ENCODE measurements around the gene RRP12. TPM values are rescaled to one million over a fixed set of nuclear protein-coding genes. Genes with fewer than 3 reads are reported as not detected.

The RRP12 gene
- total RNA-seq, 4 donors from 2014 or later = 14.7 to 50.7 (median 24.4) TPM

GRCh38 chr10:97385565-97385964 is 15.6 kb downstream of the RRP12 start:
- WGBS, 2 donors = 86 to 88% methylated on average over 7 of the region's 7 CpGs
- peaks cover 0 to 98% (median 17%) of the 10 kb centered on the region in 3 donors for H3K36me3 ChIP-seq
- no peak overlapping the region for H3K27ac ChIP-seq

GRCh38 chr10:97384641-97385040 is 16.5 kb downstream of the RRP12 start:
- no peak for TF ChIP-seq EP300 (IDR thresholded peaks at IDR 0.05)
- TF ChIP-seq CTCF (IDR thresholded peaks at IDR 0.05) = no peak
- no peak for TF ChIP-seq POLR2A (IDR thresholded peaks at IDR 0.05)
- no peak for DNase-seq (ENCODE audit: low spot score in 2 of 2)
- Histone ChIP-seq H3K4me1 (no peaks in the 10 kb centered on the region), H3K27me3 (no peaks in the 10 kb centered on the region), H3K9me3 (no peaks in the 10 kb centered on the region), H3K36me3 (peaks cover 0 to 98% (median 11%) of the 10 kb centered on the region in 3 donors), H3K4me3 (no peak overlapping the region), H3K27ac (no peak overlapping the region)
- 87 to 100% methylated on average over 3 to 6 of the region's 6 CpGs for WGBS, 2 donors

More at GRCh38 chr10:97385565-97385964, 15.6 kb downstream of the RRP12 start:
- Histone ChIP-seq H3K9me3 (no peaks in the 10 kb centered on the region), H3K4me3 (no peak overlapping the region), H3K27me3 (no peaks in the 10 kb centered on the region), H3K4me1 (no peaks in the 10 kb centered on the region)
- DNase-seq (ENCODE audit: low spot score in 2 of 2) = no peak
- no peak for TF ChIP-seq POLR2A (IDR thresholded peaks at IDR 0.05)

GRCh38 chr10:97384156-97384555 is 17.0 kb downstream of the RRP12 start:
- no peak overlapping the region for H3K27ac ChIP-seq
- TF ChIP-seq EP300 (IDR thresholded peaks at IDR 0.05) (no peak), POLR2A (IDR thresholded peaks at IDR 0.05) (no peak), CTCF (IDR thresholded peaks at IDR 0.05) (no peak)
- no peaks in the 10 kb centered on the region for H3K9me3 ChIP-seq
- peaks cover 0 to 98% (median 6%) of the 10 kb centered on the region in 3 donors for H3K36me3 ChIP-seq
- H3K27me3 ChIP-seq = no peaks in the 10 kb centered on the region
- no peaks in the 10 kb centered on the region for H3K4me1 ChIP-seq
- 90 to 100% methylated on average over 2 to 3 of the region's 5 CpGs for WGBS, 2 donors
- no peak for DNase-seq (ENCODE audit: low spot score in 2 of 2)
- no peak overlapping the region for H3K4me3 ChIP-seq

- Histone ChIP-seq H3K27me3 (no peaks in the 10 kb centered on the region), H3K4me3 (no peak overlapping the region), H3K27ac (no peak overlapping the region), H3K9me3 (no peaks in the 10 kb centered on the region), H3K36me3 (peaks cover 0 to 98% (median 6%) of the 10 kb centered on the region in 3 donors), H3K4me1 (no peaks in the 10 kb centered on the region)
- TF ChIP-seq POLR2A (IDR thresholded peaks at IDR 0.05) (no peak), CTCF (IDR thresholded peaks at IDR 0.05) (no peak), EP300 (IDR thresholded peaks at IDR 0.05) (no peak)
- no peak for DNase-seq (ENCODE audit: low spot score in 2 of 2)
- 88 to 91% methylated on average over 7 of the region's 7 CpGs for WGBS, 2 donors
Measured at GRCh38 chr10:97383159-97383558, 18.0 kb downstream of the RRP12 start.

- DNase-seq (ENCODE audit: low spot score in 2 of 2) = no peak
- 89 to 90% methylated on average over 7 to 8 of the region's 8 CpGs for WGBS, 2 donors
Measured at GRCh38 chr10:97381626-97382025, 19.5 kb downstream of the RRP12 start.

More at GRCh38 chr10:97381626-97382025, 19.5 kb downstream of the RRP12 start:
- Histone ChIP-seq H3K9me3 (no peaks in the 10 kb centered on the region), H3K4me1 (no peaks in the 10 kb centered on the region), H3K27ac (no peak overlapping the region), H3K4me3 (no peak overlapping the region), H3K27me3 (no peaks in the 10 kb centered on the region), H3K36me3 (peaks cover 0 to 98% (median 6%) of the 10 kb centered on the region in 3 donors)
- TF ChIP-seq CTCF (IDR thresholded peaks at IDR 0.05) (no peak), POLR2A (IDR thresholded peaks at IDR 0.05) (no peak), EP300 (IDR thresholded peaks at IDR 0.05) (no peak)
